ENCODE measurements around the gene SNAPC5.
"Not testable (repeated sequence)": the region's sequence is repeated elsewhere in the genome, so short reads cannot be mapped to it uniquely, and the experiment has no call there.

GRCh38 chr15:66465294-66465693 is 32.3 kb downstream of the SNAPC5 start:
- TF ChIP-seq, protein P1, sequence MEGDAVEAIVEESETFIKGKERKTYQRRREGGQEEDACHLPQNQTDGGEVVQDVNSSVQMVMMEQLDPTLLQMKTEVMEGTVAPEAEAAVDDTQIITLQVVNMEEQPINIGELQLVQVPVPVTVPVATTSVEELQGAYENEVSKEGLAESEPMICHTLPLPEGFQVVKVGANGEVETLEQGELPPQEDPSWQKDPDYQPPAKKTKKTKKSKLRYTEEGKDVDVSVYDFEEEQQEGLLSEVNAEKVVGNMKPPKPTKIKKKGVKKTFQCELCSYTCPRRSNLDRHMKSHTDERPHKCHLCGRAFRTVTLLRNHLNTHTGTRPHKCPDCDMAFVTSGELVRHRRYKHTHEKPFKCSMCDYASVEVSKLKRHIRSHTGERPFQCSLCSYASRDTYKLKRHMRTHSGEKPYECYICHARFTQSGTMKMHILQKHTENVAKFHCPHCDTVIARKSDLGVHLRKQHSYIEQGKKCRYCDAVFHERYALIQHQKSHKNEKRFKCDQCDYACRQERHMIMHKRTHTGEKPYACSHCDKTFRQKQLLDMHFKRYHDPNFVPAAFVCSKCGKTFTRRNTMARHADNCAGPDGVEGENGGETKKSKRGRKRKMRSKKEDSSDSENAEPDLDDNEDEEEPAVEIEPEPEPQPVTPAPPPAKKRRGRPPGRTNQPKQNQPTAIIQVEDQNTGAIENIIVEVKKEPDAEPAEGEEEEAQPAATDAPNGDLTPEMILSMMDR (IDR thresholded peaks at IDR 0.05): not testable (repeated sequence)
- TF ChIP-seq POLR2A, POLR2AphosphoS5, EP300 (IDR thresholded peaks at IDR 0.05): not testable (repeated sequence)

Measured in gastroesophageal sphincter (tissue), 3 donors.